Loucy (cell line): ENCODE data around the gene JAZF1.

Experiments used
- H2AFZ ChIP-seq: fragments of 200-600 bp; sonication (generic); 2 replicates; pipeline ENCODE4 v1.6.0; 2016; ENCODE audit warnings: antibody characterized with exemption, mild to moderate bottlenecking, low read length, moderate library complexity
- H3F3A ChIP-seq: fragments of 200-600 bp; 2 replicates; pipeline ENCODE4 v1.6.0; 2016; ENCODE audit warnings: antibody characterized with exemption, low read depth, mild to moderate bottlenecking
- H3K27me3 ChIP-seq: fragments of 200-600 bp; sonication (generic); 2 replicates; pipeline ENCODE4 v1.6.1; 2014; ENCODE audit warnings: low read length, mild to moderate bottlenecking; ENCODE audit not compliant: insufficient read depth, poor library complexity, severe bottlenecking
- H3K36me3 ChIP-seq: fragments of 200-600 bp; sonication (generic); 2 replicates; pipeline ENCODE4 v1.6.1; 2016; ENCODE audit warnings: low read length; ENCODE audit not compliant: insufficient read depth
- H3K4me1 ChIP-seq: fragments of 200-600 bp; sonication (generic); 2 replicates; pipeline ENCODE4 v1.5.1; 2014; ENCODE audit warnings: low read length, mild to moderate bottlenecking; ENCODE audit not compliant: insufficient read depth, poor library complexity, severe bottlenecking
- H3K4me2 ChIP-seq: fragments of 200-600 bp; sonication (generic); 2 replicates; pipeline ENCODE4 v1.6.0; 2014; ENCODE audit warnings: antibody characterized with exemption, low read length, low read depth, mild to moderate bottlenecking; ENCODE audit not compliant: poor library complexity, severe bottlenecking
- H3K4me3 ChIP-seq: fragments of 200-600 bp; sonication (generic); 2 replicates; pipeline ENCODE4 v1.5.1; 2014; ENCODE audit warnings: low read length, mild to moderate bottlenecking, mixed read lengths; ENCODE audit not compliant: poor library complexity, severe bottlenecking
- H3K79me2 ChIP-seq: fragments of 200-600 bp; sonication (generic); 2 replicates; pipeline ENCODE4 v1.6.1; 2014; ENCODE audit warnings: low read length; ENCODE audit not compliant: insufficient read depth
- H3K9ac ChIP-seq: fragments of 200-600 bp; sonication (generic); 2 replicates; pipeline ENCODE4 v1.6.0; 2014; ENCODE audit warnings: mild to moderate bottlenecking, low read depth, low read length, moderate library complexity; ENCODE audit not compliant: poor library complexity, severe bottlenecking
- H3K9me2 ChIP-seq: fragments of 200-600 bp; sonication (generic); replicated peaks from 2 replicates; pipeline ENCODE4 v1.6.1; 2016; ENCODE audit warnings: low read depth, low read length, mixed read lengths
- H3K9me3 ChIP-seq: fragments of 200-600 bp; sonication (generic); 2 replicates; pipeline ENCODE4 v1.6.1; 2014; ENCODE audit warnings: mild to moderate bottlenecking, antibody characterized with exemption, low read length, low read depth; ENCODE audit not compliant: insufficient read depth
- H4K20me1 ChIP-seq: fragments of 200-600 bp; sonication (generic); 2 replicates; pipeline ENCODE4 v1.6.0; 2014; ENCODE audit warnings: antibody characterized with exemption, low read length, mild to moderate bottlenecking; ENCODE audit not compliant: insufficient read depth, poor library complexity, severe bottlenecking
- CTCF ChIP-seq: fragments of 200-600 bp; sonication (generic); conservative IDR thresholded peaks from 2 replicates; pipeline ENCODE4 v1.5.1; 2014; ENCODE audit warnings: mild to moderate bottlenecking, antibody characterized with exemption, low read length
- EZH2phosphoT487 ChIP-seq: fragments of 200-600 bp; IDR thresholded peaks from 2 replicates; pipeline ENCODE4 v1.6.1; 2018; ENCODE audit warnings: antibody characterized with exemption, mild to moderate bottlenecking, moderate library complexity, borderline replicate concordance

The JAZF1 gene

DNA sequence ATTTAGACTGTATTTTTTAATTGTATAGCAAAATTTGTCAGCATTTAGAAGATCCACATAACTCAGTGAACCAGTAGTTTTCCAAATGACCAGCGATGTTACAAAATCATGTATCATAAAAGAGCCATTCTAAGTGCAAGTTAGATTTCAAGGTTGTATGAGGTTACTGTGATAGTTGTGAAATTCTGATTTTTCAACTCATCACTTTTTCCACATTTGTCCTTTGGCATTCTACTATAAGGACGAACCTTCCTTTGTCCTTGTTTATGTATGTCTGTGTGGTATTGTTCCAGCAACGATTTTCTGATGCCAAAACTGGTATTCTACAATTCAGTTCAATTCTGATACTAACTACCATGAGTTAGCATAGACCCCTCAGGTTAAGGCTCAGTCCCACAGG lies 376.5 kb downstream of the JAZF1 start:
- no peaks in the 10 kb centered on the region for H3K27me3 ChIP-seq
- no peaks in the 10 kb centered on the region for H3K4me1 ChIP-seq
- no peak overlapping the region for H3K4me2 ChIP-seq
- H3K36me3 ChIP-seq = peaks cover 38% of the 10 kb centered on the region
- no peaks in the 10 kb centered on the region for H3K79me2 ChIP-seq
- no peaks in the 10 kb centered on the region for H3F3A ChIP-seq
- no peak overlapping the region for H2AFZ ChIP-seq
- no peaks in the 10 kb centered on the region for H3K9me2 ChIP-seq
- H3K4me3 ChIP-seq = no peak overlapping the region
- no peaks in the 10 kb centered on the region for H3K9me3 ChIP-seq
- H3K9ac ChIP-seq = no peak overlapping the region
- H4K20me1 ChIP-seq = no peaks in the 10 kb centered on the region
- no peak for TF ChIP-seq EZH2phosphoT487
- TF ChIP-seq CTCF = no peak

- H2AFZ ChIP-seq = no peak overlapping the region
- TF ChIP-seq CTCF (no peak), EZH2phosphoT487 (no peak)
- H3F3A ChIP-seq = no peaks in the 10 kb centered on the region
- no peaks in the 10 kb centered on the region for H3K9me2 ChIP-seq
- no peak overlapping the region for H3K9ac ChIP-seq
- no peak overlapping the region for H3K4me3 ChIP-seq
- H4K20me1 ChIP-seq = no peaks in the 10 kb centered on the region
- H3K79me2 ChIP-seq = no peaks in the 10 kb centered on the region
- H3K36me3 ChIP-seq = peaks cover 41% of the 10 kb centered on the region
- no peaks in the 10 kb centered on the region for H3K9me3 ChIP-seq
- no peaks in the 10 kb centered on the region for H3K27me3 ChIP-seq
- no peak overlapping the region for H3K4me2 ChIP-seq
- no peaks in the 10 kb centered on the region for H3K4me1 ChIP-seq
These were observed 377.6 kb downstream of the JAZF1 start for GRCh38 chr7:27802999-27803398.

DNA sequence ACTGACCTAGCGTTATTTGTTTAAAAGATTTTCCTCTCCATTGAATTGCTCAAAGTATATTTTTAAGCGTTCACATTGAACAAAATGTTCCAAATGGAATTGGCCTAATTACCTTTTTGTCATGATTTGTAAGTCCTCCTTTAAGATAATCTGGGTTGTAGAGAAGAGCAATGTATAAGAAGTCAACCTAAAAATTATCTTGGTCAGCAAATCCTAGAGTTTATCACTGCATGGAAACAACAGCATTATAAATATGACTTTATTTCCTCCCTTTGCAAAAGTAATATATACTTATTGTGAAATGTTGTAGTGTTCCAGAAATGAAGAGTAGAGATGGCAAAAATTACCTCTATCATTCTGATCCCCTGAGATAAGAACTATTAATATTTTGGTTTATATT lies 381.4 kb downstream of the JAZF1 start:
- Histone ChIP-seq H3K9me2 (no peaks in the 10 kb centered on the region), H3F3A (no peaks in the 10 kb centered on the region), H3K27me3 (no peaks in the 10 kb centered on the region), H3K4me2 (no peak overlapping the region), H3K79me2 (no peaks in the 10 kb centered on the region), H3K36me3 (peaks cover 73% of the 10 kb centered on the region), H4K20me1 (no peaks in the 10 kb centered on the region), H3K4me3 (no peak overlapping the region), H3K9me3 (no peaks in the 10 kb centered on the region), H3K4me1 (no peaks in the 10 kb centered on the region), H3K9ac (no peak overlapping the region), H2AFZ (no peak overlapping the region)
- TF ChIP-seq CTCF (no peak), EZH2phosphoT487 (no peak)
